HG03095 (cell line): Measurements from ENCODE around the gene RAB33B.
"Not testable (repeated sequence)": the region's sequence is repeated elsewhere in the genome, so short reads cannot be mapped to it uniquely, and the experiment has no call there.

Experiments
- ATAC-seq: cut with Tn5 transposase; IDR thresholded peaks from one replicate; pipeline ENCODE4 v1.9.1; 2021; ENCODE audit warnings: moderate library complexity; ENCODE audit not compliant: unreplicated experiment

Gene RAB33B

DNA sequence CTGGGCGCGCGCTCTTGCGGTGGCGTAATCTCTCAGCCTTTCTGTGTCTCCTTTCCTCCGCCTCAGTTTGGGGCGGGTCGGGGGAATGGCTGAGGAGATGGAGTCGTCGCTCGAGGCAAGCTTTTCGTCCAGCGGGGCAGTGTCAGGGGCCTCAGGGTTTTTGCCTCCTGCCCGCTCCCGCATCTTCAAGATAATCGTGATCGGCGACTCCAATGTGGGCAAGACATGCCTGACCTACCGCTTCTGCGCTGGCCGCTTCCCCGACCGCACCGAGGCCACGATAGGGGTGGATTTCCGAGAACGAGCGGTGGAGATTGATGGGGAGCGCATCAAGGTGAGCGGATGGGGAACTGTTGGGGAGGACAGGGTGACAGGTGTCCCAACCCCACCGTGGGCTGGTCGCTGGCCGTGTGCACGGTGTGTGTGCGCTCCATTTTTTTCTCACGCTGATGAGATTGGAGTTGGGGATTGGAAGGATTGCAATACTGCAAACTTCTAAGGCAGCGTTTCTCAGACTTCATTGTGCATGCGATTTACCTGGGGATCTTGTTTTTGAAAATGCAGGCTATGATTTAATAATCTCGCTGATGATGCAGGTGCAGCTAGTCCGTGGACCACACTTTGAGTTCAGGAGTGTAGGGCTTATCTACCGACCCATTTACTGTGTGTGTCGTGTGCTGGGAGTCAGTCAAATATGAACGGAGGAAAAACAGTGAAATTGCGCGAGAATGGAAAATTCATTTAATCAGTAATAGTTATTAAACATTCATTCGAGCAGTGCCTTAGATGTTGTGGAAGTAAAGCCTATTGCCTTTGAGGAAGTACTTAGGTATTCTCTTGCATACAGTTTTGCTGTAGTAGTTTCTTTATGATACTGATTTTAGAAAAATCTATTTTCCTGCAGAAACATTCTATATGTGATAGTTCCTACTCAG, at the start of gene RAB33B:
RAB33B (plus strand) TSS at position 11 of the 935 bp plus-strand sequence; CDS start at position 86, 75 bp downstream.
- ATAC-seq: peak; percentile 6

DNA sequence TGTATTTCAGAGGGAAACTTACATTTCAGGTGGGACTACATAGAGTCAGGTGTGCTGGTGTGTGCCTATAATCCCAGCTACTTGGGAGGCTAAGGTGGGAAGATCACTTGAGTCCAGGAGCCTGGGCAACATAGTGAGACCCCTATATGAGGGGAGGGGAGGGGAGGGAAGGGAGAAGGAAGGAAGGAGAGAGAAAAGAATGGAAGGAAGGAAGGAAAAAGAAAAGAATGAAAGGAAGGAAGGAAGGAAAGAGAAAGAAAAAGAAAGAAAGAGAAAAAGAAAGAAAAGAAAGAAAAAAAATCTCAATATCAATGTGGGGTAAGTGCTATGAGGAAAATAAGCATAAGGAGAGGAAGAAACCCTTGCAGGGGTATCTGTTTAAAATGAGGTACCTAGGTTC, 43.6 kb upstream of the RAB33B start:
- ATAC-seq: no peak

DNA sequence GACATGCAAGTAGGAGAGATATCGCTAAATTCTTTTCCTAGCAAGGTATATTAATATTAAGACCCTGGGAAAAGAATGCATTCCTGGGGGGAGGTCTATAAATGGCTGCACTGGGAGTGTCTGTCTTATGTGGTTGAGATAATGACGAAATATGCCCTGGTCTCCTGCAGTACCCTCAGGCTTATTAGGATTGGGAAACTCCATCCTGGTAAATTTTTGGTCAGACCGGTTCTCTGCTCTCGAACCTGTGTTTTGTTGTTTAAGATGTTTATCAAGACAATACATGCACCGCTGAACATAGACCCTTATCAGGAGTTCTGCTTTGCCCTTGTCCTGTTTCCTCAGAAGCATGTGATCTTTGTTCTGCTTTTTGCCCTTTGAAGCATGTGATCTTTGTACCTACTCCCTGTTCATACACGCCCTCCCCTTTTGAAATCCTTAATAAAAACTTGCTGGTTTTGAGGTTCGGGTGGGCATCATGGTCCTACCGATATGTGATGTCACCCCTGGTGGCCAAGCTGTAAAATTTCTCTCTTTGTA, 39.2 kb upstream of the RAB33B start:
- ATAC-seq: not testable (repeated sequence)

- no peak for ATAC-seq
These were observed 37.7 kb upstream of the RAB33B start for GRCh38 chr4:139416073-139416673.

DNA sequence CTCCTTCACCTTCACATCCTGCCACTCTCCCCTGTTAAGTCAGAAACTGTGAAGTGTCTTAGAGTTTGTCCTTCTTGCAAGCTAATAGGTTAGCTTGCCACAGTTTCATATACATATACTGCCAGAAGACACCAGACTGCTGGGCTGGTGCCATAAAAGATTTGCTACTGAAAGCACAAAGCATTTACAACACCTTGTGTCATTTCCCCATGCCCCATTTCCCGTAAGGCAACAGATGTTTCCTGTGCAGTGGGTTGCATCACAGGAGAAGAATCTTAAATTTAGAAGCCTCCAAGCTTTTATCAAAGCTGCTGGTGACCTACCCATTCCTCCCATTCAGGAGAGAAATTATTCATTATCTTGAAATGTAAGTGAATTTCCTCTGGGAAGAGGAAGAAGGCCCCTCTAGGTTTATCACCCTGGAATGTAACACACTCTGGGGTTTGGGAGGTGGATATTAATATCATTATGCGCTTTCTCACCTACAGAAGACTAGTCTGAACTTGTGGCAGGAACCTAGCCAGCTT, 34.5 kb upstream of the RAB33B start:
- peak; percentile 56 for ATAC-seq

GRCh38 chr4:139420652-139421051, 33.3 kb upstream of the RAB33B start:
- no peak for ATAC-seq

- no peak for ATAC-seq
These were observed 17.8 kb upstream of the RAB33B start for GRCh38 chr4:139436122-139436521.

GRCh38 chr4:139438141-139438540, 15.8 kb upstream of the RAB33B start:
- no peak for ATAC-seq

GRCh38 chr4:139441029-139441428, 12.9 kb upstream of the RAB33B start:
- no peak for ATAC-seq

DNA sequence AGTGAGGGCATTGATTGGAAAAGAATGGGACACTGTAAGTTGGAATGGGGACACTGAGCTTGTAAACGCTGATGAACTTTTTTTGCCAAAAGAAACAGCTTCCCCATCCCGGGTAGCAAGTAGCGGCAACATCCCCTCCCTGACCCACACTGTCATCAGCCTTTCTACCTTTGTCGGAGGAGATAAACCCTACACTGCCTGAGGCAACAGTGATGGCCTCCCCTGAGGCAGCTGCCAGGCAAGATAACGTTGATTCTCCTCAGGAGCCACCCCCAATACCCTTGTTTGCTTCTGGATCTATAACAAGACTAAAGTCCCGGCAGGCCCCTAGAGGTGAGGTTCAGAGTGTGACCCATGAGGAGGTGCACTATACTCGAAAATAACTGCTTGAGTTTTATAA, 10.3 kb upstream of the RAB33B start:
- ATAC-seq: no peak

DNA sequence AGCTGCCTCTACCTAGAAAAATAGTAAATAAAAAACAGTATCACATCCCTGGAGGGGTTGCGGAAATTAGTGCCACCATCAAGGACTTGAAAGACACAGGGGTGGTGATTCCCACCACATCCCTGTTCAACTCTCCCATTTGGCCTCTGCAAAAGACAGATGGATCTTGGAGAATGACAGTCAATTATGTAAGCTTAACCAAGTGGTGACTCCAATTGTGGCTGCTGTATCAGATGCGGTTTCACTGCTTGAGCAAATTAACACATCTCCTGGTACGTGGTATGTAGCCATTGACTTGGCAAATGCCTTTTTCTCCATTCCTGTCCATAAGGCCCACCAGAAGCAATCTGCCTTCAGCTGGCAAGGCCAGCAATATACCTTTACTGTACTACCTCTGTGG, 9.0 kb upstream of the RAB33B start:
- not testable (repeated sequence) for ATAC-seq

DNA sequence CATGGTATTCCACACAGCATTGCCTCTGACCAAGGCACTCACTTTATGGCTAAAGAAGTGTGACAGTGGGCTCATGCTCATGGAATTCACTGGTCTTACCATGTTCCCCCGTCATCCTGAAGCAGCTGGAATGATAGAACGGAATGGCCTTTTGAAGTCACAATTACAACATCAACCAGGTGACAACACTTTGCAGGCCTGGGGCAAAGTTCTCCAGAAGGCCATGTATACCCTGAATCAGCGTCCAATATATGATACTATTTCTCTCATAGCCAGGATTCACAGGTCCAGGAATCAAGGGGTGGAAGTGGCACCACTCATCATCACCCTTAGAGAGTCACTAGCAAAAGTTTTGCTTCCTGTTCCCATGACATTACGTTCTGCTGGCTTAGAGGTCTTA, 6.8 kb upstream of the RAB33B start:
- ATAC-seq: not testable (repeated sequence)

GRCh38 chr4:139450586-139450985, 3.3 kb upstream of the RAB33B start:
- ATAC-seq: no peak

DNA sequence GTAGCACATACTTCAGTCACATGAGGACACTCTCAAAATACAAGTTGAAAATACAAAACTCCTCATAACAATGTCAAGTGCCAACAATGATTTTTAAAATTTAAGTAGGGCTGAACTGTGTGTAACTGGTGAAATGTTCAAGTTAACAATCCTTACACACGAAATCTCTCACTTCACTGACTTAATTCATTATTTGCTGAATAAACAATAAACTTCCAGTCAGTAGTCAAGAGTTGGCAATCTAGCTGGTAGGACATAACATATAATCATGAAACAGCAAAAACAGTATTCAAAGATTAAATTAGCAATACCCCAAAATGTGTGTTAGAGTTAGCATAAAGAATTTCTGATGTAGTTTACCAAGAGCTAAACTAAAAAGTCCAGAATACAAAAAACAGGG, 1.9 kb upstream of the RAB33B start:
- no peak for ATAC-seq

DNA sequence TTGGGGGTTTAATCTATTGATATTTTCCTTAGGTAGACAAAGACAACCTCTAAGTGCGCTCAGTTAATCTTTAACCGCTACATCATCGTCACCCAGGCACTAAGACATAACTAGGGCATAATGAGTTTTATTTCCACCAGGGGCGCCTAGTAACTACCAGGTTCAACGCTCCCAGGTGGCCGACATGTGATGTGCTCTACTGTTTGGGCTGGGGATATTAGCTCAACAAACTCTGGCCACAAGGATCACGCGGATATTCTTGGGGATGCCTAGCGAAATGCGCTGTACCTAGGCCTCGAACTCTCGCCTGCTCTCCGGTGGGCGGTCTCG, 915 bp upstream of the RAB33B start:
- ATAC-seq: peak; percentile 43

DNA sequence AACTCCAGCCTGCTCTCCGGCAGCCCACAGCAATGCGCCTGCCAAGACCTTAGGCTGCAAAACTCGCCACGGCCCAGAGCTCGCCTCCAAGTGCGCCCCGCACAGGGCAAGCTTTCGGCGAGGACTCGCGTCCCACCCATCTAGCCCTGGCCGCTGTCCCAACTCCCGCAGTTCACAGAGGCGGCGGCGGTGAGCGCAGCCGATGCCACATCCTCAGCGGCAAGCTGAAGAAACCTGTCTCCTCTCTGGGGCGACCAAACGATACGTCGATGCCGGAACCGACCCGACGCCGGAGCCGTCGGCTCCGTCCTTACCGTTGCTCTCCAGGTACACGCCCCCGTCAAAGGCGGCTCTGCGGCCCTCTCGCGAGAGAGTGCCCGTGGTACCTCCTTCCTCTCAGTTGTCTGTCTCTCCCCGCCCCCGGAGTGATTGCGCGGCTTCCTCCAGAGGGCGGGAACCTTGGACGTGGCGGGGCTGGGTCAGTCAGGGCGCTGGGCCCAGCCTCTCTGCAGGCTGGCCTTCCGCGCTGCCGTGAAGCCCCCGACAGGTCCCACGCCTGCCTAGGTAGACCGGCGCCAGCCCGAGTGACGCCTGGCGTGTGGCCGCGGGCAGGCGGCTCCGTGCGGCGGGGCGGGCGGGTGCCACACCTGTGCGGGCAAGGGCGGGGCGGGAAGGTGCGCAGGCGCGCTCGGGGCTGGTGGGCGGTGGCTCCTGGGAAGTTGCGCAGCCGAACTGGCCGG, 380 bp upstream of the RAB33B start:
- ATAC-seq: peak; percentile 88

GRCh38 chr4:139455126-139455538, 1.2 kb downstream of the RAB33B start:
- ATAC-seq: no peak

- ATAC-seq: no peak
These were observed 3.4 kb downstream of the RAB33B start for GRCh38 chr4:139457318-139457717.

- no peak for ATAC-seq
These were observed 4.6 kb downstream of the RAB33B start for GRCh38 chr4:139458543-139458942.

- no peak for ATAC-seq
These were observed 5.1 kb downstream of the RAB33B start for GRCh38 chr4:139458999-139459398.

DNA sequence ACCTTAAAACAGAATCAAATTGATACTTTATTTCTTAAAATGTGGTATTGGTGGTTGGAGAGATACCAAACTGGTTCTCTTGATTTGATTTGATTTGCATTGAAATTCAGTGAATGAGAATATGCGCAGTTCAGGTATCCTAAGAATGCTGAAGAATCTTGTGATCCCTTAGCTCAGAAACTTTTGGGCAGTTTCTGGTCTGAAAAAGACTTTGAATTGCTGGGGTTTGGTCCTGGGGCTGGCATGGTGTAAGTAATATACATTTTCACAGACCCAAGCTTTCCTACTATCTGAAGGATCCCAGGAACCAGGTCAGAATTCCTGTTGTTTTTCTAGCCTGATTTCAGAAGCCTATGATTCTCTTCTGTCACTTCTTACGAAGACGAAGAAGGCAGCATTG, 6.6 kb downstream of the RAB33B start:
- ATAC-seq: no peak
